T-helper 9 cell (primary cell): ENCODE data around the gene MAP4K4.
"Not testable (repeated sequence)": the region's sequence is repeated elsewhere in the genome, so short reads cannot be mapped to it uniquely, and the experiment has no call there.

Source experiments
- DNase-seq: peaks from one replicate; pipeline ENCODE4 v3.0.0-alpha.2; 2020

Gene MAP4K4

GRCh38 chr2:101745711-101746694, 48.5 kb downstream of the MAP4K4 start:
- DNase-seq = no peak

GRCh38 chr2:101748000-101748399, 50.5 kb downstream of the MAP4K4 start:
- no peak for DNase-seq

GRCh38 chr2:101748462-101748861, 51.0 kb downstream of the MAP4K4 start:
- not testable (repeated sequence) for DNase-seq

- no peak for DNase-seq
These were observed 53.2 kb downstream of the MAP4K4 start for GRCh38 chr2:101750688-101751087.

- DNase-seq = no peak
These were observed 53.8 kb downstream of the MAP4K4 start for GRCh38 chr2:101751276-101751815.

- DNase-seq = no peak
These were observed 54.5 kb downstream of the MAP4K4 start for GRCh38 chr2:101751875-101752619.

GRCh38 chr2:101752716-101753616, 55.5 kb downstream of the MAP4K4 start:
- no peak for DNase-seq

GRCh38 chr2:101753720-101754490, 56.4 kb downstream of the MAP4K4 start:
- no peak for DNase-seq

GRCh38 chr2:101754618-101755017, 57.1 kb downstream of the MAP4K4 start:
- no peak for DNase-seq

GRCh38 chr2:101756266-101756665, 58.8 kb downstream of the MAP4K4 start:
- no peak for DNase-seq

- no peak for DNase-seq
These were observed 60.5 kb downstream of the MAP4K4 start for GRCh38 chr2:101758001-101758400.

- DNase-seq = no peak
These were observed 61.7 kb downstream of the MAP4K4 start for GRCh38 chr2:101759162-101759561.

GRCh38 chr2:101762451-101763171, 65.1 kb downstream of the MAP4K4 start:
- no peak for DNase-seq

- DNase-seq = no peak
These were observed 66.2 kb downstream of the MAP4K4 start for GRCh38 chr2:101763496-101764333.

GRCh38 chr2:101766337-101766736, 68.8 kb downstream of the MAP4K4 start:
- DNase-seq = no peak

GRCh38 chr2:101766871-101767739, 69.6 kb downstream of the MAP4K4 start:
- no peak for DNase-seq

- DNase-seq = no peak
These were observed 71.2 kb downstream of the MAP4K4 start for GRCh38 chr2:101768556-101769220.

- DNase-seq = not testable (repeated sequence)
These were observed 72.2 kb downstream of the MAP4K4 start for GRCh38 chr2:101769726-101770125.
